Muscle layer of duodenum (tissue), 2 donors: Measurements from ENCODE around the gene ATF7IP2.
"Not testable (repeated sequence)": the region's sequence is repeated elsewhere in the genome, so short reads cannot be mapped to it uniquely, and the experiment has no call there.

Experiments
- H3K27ac ChIP-seq: one replicate; pipeline ENCODE4 v1.7.0; 2013; ENCODE audit warnings: mild to moderate bottlenecking, low read length
- H3K27me3 ChIP-seq: one replicate; pipeline ENCODE4 v1.7.0; 2013; ENCODE audit warnings: low read depth, mild to moderate bottlenecking, control low read depth, low read length
- H3K36me3 ChIP-seq, 2 donors: one replicate each; pipeline ENCODE4 v1.7.0; 2013; ENCODE audit warnings: low read length in 2 of 2, control low read depth in 1 of 2, mild to moderate bottlenecking in 1 of 2; ENCODE audit not compliant: insufficient read depth in 2 of 2, control insufficient read depth in 1 of 2
- H3K4me1 ChIP-seq, 2 donors: one replicate each; pipeline ENCODE4 v1.7.0; 2013; ENCODE audit warnings: low read length in 2 of 2, mild to moderate bottlenecking in 2 of 2, control low read depth in 1 of 2, moderate library complexity in 1 of 2; ENCODE audit not compliant: insufficient read depth in 2 of 2, control insufficient read depth in 1 of 2
- H3K4me3 ChIP-seq, 2 donors: one replicate each; pipeline ENCODE4 v1.7.0; 2013; ENCODE audit warnings: low read length in 2 of 2, low read depth in 1 of 2, mild to moderate bottlenecking in 1 of 2
- H3K9me3 ChIP-seq, 2 donors: one replicate each; pipeline ENCODE4 v1.7.0; 2013; ENCODE audit warnings: low read length in 2 of 2, control low read depth in 1 of 2, mild to moderate bottlenecking in 1 of 2; ENCODE audit not compliant: control insufficient read depth in 1 of 2
- donor health status: healthy.

ATF7IP2 gene, protein sequence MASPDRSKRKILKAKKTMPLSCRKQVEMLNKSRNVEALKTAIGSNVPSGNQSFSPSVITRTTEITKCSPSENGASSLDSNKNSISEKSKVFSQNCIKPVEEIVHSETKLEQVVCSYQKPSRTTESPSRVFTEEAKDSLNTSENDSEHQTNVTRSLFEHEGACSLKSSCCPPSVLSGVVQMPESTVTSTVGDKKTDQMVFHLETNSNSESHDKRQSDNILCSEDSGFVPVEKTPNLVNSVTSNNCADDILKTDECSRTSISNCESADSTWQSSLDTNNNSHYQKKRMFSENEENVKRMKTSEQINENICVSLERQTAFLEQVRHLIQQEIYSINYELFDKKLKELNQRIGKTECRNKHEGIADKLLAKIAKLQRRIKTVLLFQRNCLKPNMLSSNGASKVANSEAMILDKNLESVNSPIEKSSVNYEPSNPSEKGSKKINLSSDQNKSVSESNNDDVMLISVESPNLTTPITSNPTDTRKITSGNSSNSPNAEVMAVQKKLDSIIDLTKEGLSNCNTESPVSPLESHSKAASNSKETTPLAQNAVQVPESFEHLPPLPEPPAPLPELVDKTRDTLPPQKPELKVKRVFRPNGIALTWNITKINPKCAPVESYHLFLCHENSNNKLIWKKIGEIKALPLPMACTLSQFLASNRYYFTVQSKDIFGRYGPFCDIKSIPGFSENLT

DNA sequence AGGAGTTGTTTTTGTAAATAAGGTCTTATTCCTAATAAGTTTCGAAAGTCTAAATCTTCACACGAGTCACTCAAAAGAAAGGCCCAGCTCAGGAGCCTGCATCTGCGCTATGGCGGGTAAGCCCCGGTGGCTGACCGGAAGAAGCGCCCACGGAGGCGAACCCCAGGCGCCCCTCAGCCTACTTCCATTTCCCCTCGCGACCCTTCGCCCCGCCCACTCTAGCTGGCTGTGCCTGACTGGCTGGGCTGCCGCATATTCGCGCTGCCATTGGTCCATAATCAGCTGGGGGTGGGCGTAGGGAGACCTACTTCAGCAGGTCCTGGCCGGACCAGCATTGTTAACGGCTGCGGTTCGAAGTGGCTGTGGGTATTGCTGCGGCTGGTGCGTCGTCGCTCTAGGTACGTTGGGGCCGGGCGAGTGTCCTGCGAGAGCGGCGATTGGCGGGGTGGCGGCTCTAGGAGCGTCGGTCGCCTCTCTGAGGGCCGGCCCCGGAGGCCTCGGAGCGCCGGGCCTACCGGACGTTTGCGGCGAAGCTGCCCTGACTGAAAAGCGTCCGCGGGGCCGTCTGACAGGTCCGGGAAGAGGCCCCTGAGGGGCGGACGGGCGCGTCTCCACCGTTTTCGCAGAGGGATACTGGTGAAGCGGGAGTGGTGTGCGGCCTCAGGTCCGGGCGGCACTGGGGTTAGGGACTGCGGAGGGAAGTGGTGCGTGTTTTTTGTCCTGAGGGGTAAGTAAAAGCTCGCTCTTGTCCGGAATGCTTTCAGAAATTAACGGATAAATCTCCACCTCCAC is at the start of gene ATF7IP2:
Gene ATF7IP2 (plus strand): TSS at position 337 of the 792 bp plus-strand sequence. CDS start 44,560 bp downstream, outside the sequence.
- Histone ChIP-seq H3K9me3 (peaks cover 0 to 3% of the 10 kb centered on the region in 2 donors), H3K36me3 (no peaks in the 10 kb centered on the region), H3K27ac (peak within 1 kb of the TSS; percentile 41), H3K4me3 (peak within 1 kb of the TSS; percentile 62 to 80), H3K27me3 (no peaks in the 10 kb centered on the region), H3K4me1 (no peaks in the 10 kb centered on the region)

DNA sequence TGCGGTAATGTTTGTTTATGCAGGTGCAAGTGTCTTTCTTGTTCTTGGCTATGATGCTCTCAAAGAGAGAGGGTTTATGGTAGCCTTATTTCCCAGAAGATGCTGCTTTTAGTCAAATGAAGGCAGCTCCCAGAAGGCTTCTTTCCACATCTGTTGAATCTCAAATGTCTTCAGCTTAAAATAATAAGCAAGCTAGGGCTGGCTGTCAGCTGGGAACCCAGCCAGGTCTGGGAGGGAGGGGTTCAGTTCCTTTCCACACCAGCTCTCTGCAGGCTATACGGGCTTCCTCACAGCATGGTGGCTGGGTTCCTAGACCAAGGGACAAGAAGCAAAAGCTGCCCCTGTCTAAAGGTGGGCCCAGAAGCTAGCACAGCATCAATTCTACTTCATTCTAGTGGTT is 47.4 kb upstream of the ATF7IP2 start:
- Histone ChIP-seq H3K4me3 (no peak overlapping the region), H3K36me3 (no peaks in the 10 kb centered on the region), H3K27ac (no peak overlapping the region), H3K27me3 (no peaks in the 10 kb centered on the region), H3K4me1 (no peaks in the 10 kb centered on the region), H3K9me3 (peaks cover 3 to 35% of the 10 kb centered on the region in 2 donors)

DNA sequence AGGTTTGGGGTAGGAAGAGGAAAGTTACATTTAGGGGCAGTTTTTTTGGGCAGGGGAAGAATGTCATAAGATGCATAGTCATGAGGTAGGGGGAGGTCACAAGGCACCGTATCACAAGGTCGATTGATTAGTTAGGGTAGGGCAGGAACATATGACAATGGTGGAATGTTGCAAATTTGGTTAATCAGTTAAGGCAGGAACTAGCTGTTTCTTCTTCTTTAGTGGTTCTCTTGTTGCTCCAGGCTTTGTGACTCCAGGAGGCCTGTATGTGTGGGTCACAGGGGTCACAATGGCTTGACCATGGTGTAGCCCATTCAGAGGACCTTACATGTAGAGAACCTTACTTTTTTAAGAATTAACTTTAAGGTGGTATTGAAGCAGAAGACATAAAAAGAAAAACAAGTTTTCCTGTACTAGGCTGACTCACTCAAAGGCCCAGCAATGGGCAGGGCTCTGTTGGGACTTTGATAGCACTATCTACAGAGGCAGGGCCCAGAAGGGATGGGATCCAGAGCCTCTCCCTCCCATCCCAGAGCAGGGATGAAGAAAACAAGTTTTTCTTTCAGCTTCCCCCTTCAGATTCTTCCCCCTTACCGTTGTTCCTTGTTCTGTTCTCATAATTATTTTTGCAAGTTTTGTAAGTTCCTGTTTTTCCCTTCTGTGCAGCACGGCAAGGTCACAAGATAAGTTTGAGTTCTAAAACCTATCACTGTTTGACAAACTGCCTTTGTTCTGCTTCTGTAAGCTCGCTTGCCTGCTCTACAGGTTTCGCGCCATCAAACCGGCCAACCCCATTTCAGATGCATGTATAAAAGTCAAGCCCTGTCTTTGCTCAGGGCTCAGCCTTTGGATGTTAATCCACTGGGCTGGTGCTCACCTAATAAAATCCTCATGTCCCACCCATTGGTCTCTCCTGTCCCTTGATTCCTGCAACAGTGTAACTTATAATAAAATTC is 45.8 kb upstream of the ATF7IP2 start:
- Histone ChIP-seq H3K36me3 (no peaks in the 10 kb centered on the region), H3K27ac (no peak overlapping the region), H3K9me3 (peaks cover 3 to 42% of the 10 kb centered on the region in 2 donors), H3K4me1 (no peaks in the 10 kb centered on the region), H3K4me3 (no peak overlapping the region), H3K27me3 (no peaks in the 10 kb centered on the region)

DNA sequence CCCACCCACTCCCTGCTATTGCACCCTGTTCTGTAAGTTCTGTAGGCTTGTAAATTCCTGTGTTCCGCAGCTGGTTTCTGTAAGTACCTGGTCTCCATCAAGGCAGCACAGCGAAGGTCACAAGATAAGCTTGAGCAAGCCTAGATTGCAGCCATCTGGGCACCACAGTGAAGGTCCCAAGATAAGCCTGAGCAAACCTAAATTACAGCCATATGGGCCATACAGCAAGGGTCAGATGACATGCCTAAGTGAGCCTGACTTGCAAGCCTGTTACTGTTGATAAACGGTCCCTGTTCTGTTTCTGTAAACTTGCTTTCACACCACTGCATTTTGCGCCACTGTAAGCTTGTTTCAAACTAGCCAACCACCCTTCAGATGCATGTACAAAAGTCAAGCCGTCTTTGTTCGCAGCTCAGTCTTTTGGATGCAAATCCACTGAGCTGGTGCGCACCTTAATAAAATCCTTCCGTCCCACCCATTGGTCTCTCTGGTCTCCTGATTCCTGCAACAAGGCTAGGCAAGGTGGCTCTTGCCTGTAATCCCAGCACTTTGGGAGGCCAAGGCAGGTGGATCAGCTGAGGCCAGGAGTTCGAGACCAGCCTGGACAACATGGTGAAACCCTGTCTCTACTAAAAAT is 42.6 kb upstream of the ATF7IP2 start:
- peaks cover 3 to 42% of the 10 kb centered on the region in 2 donors for H3K9me3 ChIP-seq
- no peaks in the 10 kb centered on the region for H3K36me3 ChIP-seq
- H3K27me3 ChIP-seq, result no peaks in the 10 kb centered on the region
- no peak overlapping the region for H3K27ac ChIP-seq
- no peaks in the 10 kb centered on the region for H3K4me1 ChIP-seq
- peak overlapping the region in 1 of 2 donors; percentile 1 for H3K4me3 ChIP-seq

DNA sequence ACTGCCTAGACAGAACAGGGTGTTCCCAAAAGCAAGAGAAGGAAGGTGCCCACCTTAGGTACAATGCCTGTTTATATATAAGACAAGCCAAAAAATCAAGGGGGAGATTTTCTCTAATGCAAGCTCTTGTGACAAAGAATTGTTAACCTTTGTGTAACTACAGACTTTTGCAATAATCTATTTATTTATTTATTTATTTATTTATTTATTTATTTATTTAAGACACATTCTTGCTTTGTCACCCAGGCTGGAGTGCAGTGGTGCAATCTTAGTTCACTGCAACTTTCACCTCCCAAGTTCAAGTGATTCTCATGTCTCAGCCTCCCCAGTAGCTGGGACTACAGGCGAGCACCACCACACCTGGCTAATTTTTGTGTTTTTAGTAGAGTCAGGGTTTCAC is 41.2 kb upstream of the ATF7IP2 start:
- not testable (repeated sequence) for H3K36me3 ChIP-seq, H3K27me3 ChIP-seq, H3K27ac ChIP-seq, H3K4me1 ChIP-seq, H3K4me3 ChIP-seq
- peaks cover 3 to 33% of the 10 kb centered on the region in 2 donors for H3K9me3 ChIP-seq

DNA sequence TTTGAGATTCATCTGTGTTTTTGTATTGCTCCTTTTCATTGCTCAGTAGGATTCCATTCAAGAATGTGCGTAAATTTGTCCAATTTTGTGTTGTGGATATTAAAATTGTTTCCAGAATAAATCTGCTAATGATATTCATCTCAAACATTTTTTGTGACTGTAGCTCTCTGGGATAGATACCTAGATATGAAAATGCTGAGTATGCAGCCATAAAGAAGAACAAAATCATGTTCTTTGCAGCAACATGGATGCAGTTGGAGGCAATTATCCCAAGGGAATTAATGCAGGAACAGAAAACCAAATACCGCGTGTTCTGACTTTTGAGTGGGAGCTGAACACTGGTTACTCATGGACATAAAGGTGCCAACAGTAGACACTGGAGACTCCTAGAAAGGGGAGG is 40.2 kb upstream of the ATF7IP2 start:
- Histone ChIP-seq H3K27me3 (no peaks in the 10 kb centered on the region), H3K4me3 (no peak overlapping the region), H3K9me3 (peaks cover 3 to 28% of the 10 kb centered on the region in 2 donors), H3K4me1 (no peaks in the 10 kb centered on the region), H3K27ac (no peak overlapping the region), H3K36me3 (no peaks in the 10 kb centered on the region)

DNA sequence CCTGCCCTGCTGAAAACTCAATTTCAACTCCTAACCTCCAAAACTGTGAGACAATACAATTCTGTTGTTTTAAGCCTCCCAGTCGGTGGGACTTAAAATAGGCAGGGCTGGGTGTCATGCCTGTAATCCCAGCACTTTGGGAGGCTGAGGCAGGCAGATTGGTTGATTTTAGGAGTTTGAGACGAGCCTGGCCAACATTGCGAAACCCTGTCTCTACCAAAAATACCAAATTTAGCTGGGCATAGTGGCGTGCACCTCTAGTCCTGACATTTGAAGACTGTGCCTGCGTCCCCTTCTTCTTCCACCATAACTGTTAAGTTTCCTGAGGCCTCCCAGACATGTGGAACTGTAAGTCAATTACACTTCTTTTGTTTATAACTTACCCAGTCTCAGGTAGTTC is 36.0 kb upstream of the ATF7IP2 start:
- no peaks in the 10 kb centered on the region for H3K4me1 ChIP-seq
- H3K27ac ChIP-seq, result no peak overlapping the region
- H3K9me3 ChIP-seq, result no peaks in the 10 kb centered on the region
- H3K4me3 ChIP-seq, result no peak overlapping the region
- no peaks in the 10 kb centered on the region for H3K27me3 ChIP-seq
- no peaks in the 10 kb centered on the region for H3K36me3 ChIP-seq

DNA sequence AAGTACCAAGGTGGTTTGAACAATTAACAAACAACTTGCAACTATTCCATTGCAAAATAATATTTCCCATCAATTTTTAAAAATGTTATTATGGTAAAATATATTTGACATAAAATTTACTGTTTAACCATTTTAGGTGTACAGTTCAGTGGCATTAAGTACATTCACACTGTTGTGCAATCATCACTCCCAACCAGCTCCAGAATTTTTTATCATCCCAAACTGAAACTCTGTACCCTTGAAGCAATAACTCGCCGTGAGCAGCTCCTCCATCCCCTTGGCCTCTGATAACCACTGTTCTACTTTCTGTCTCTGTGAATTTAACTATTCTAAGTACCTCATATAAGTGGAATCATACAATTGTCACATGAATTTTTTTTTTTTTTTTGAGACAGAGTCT is 33.6 kb upstream of the ATF7IP2 start:
- Histone ChIP-seq H3K27me3 (no peaks in the 10 kb centered on the region), H3K27ac (no peak overlapping the region), H3K36me3 (no peaks in the 10 kb centered on the region), H3K9me3 (no peaks in the 10 kb centered on the region), H3K4me3 (no peak overlapping the region), H3K4me1 (no peaks in the 10 kb centered on the region)

DNA sequence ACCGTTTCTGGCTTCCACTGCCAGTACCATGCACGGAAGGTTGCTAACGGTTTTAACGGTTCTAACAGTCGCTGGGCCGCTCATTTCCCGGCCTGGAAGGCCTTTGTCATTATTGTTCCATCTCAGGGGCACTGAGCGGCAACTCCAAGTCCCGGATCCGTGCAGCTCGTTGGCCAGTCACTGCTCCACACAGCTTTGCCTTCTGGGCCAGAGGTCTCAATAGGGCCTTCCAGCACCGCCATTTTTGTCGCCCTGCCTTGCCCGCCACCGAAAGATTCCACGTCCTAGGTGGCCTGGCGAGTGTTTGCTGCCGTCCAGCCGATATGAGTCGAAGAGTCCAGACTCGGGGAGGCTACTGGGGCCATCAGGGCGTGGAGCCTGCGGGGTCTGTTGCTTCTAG is 30.3 kb upstream of the ATF7IP2 start:
- no peak overlapping the region for H3K27ac ChIP-seq
- no peaks in the 10 kb centered on the region for H3K9me3 ChIP-seq
- no peak overlapping the region for H3K4me3 ChIP-seq
- no peaks in the 10 kb centered on the region for H3K36me3 ChIP-seq
- H3K4me1 ChIP-seq, result no peaks in the 10 kb centered on the region
- H3K27me3 ChIP-seq, result no peaks in the 10 kb centered on the region
